ENCODE results near the gene SELENON. TPM values are rescaled to one million over a fixed set of nuclear protein-coding genes. Genes with fewer than 3 reads are reported as not detected.

The SELENON gene
- total RNA-seq, 2 donors from 2014 or later: 43.9 to 50.7 TPM

GRCh38 chr1:25804964-25805862 is 5.2 kb downstream of the SELENON start:
- no peak for ATAC-seq
- intact Hi-C loops (cut with DNase I): no loop called here
- peak; percentile 8 for DNase-seq

- DNase-seq: peak; percentile 66
Measured at GRCh38 chr1:25805863-25806225, 5.9 kb downstream of the SELENON start.

GRCh38 chr1:25806418-25806817 is 6.4 kb downstream of the SELENON start:
- intact Hi-C loops (cut with DNase I): no loop called here
- DNase-seq (peak; percentile 80), ATAC-seq (peak; percentile 21 to 65)

More at GRCh38 chr1:25805863-25806225, 5.9 kb downstream of the SELENON start:
- peak; percentile 69 to 78 for ATAC-seq
- intact Hi-C loops (cut with DNase I): no loop called here

- DNase-seq: no peak
- intact Hi-C loops (cut with DNase I): no loop called here
- ATAC-seq: no peak
Measured at GRCh38 chr1:25807480-25808390, 7.7 kb downstream of the SELENON start.

- intact Hi-C loops (cut with DNase I): no loop called here
- ATAC-seq (no peak), DNase-seq (no peak)
Measured at GRCh38 chr1:25808481-25809244, 8.7 kb downstream of the SELENON start.

- DNase-seq (no peak), ATAC-seq (no peak)
- intact Hi-C loops (cut with DNase I): no loop called here
Measured at GRCh38 chr1:25809283-25809926, 9.4 kb downstream of the SELENON start.

- intact Hi-C loops (cut with DNase I): no loop called here
- ATAC-seq: no peak
- no peak for DNase-seq
Measured at GRCh38 chr1:25809929-25810328, 9.9 kb downstream of the SELENON start.

GRCh38 chr1:25810341-25811299 is 10.6 kb downstream of the SELENON start:
- peak; percentile 41 to 64 for ATAC-seq
- intact Hi-C loops (cut with DNase I): no loop called here
- peak; percentile 74 for DNase-seq

- intact Hi-C loops (cut with DNase I): no loop called here
- DNase-seq: no peak
- ATAC-seq: no peak
Measured at GRCh38 chr1:25811384-25812082, 11.5 kb downstream of the SELENON start.

- DNase-seq: no peak
- intact Hi-C loops (cut with DNase I): no loop called here
- no peak for ATAC-seq
Measured at GRCh38 chr1:25813071-25813733, 13.2 kb downstream of the SELENON start.

- DNase-seq (no peak), ATAC-seq (no peak)
- intact Hi-C loops (cut with DNase I): no loop called here
Measured at GRCh38 chr1:25813734-25814471, 13.9 kb downstream of the SELENON start.

- intact Hi-C loops (cut with DNase I): no loop called here
- ATAC-seq (no peak), DNase-seq (no peak)
Measured at GRCh38 chr1:25814549-25815087, 14.6 kb downstream of the SELENON start.

- intact Hi-C loops (cut with DNase I): no loop called here
- no peak for DNase-seq
- ATAC-seq: no peak
Measured at GRCh38 chr1:25815208-25816111, 15.5 kb downstream of the SELENON start.

GRCh38 chr1:25816112-25816718 is 16.2 kb downstream of the SELENON start:
- ATAC-seq (no peak), DNase-seq (no peak)
- intact Hi-C loops (cut with DNase I): no loop called here

Data from left cardiac atrium (tissue), 4 donors.